ENCODE results near the gene SCFD2. TPM values are rescaled to one million over a fixed set of nuclear protein-coding genes. Genes with fewer than 3 reads are reported as not detected.
"Not testable (repeated sequence)": the region's sequence is repeated elsewhere in the genome, so short reads cannot be mapped to it uniquely, and the experiment has no call there.

The SCFD2 gene
- total and polyA plus RNA-seq, 12 donors, result 2.9 to 15.0 (median 9.7) TPM

GRCh38 chr4:52838729-52839586 lies 526.9 kb downstream of the SCFD2 start:
- TF ChIP-seq CTCF (IDR thresholded peaks at IDR 0.05), result no peak
- peaks cover 13 to 69% (median 49%) of the 10 kb centered on the region in 9 donors for H3K4me1 ChIP-seq
- 39 to 46% methylated on average over 10 of the region's 10 CpGs for WGBS, 2 donors
- intact Hi-C loops (cut with DNase I), result no loop called here
- peak in 5 of 8 donors; percentile 28 to 62 (median 48) for ATAC-seq
- H3K27ac ChIP-seq, result peak overlapping the region in 7 of 10 donors; percentile 6 to 76 (median 28)
- H3K27me3 ChIP-seq, result no peaks in the 10 kb centered on the region
- peak in 1 of 2 donors; percentile 21 for DNase-seq
- no peaks in the 10 kb centered on the region for H3K9me3 ChIP-seq
- H3K36me3 ChIP-seq, result no peaks in the 10 kb centered on the region
- no peak overlapping the region for H3K4me3 ChIP-seq

- H3K4me1 ChIP-seq, result peaks cover 13 to 63% (median 49%) of the 10 kb centered on the region in 9 donors
- peak in 7 of 8 donors; percentile 30 to 67 (median 58) for ATAC-seq
Measured at GRCh38 chr4:52837716-52838558, 527.9 kb downstream of the SCFD2 start.

GRCh38 chr4:52836678-52837077 lies 529.2 kb downstream of the SCFD2 start:
- WGBS, 2 donors, result 90 to 94% methylated on average over 7 of the region's 7 CpGs
- Histone ChIP-seq H3K27ac (no peak overlapping the region), H3K4me3 (no peak overlapping the region), H3K27me3 (no peaks in the 10 kb centered on the region), H3K4me1 (peaks cover 11 to 51% (median 37%) of the 10 kb centered on the region in 9 donors), H3K36me3 (no peaks in the 10 kb centered on the region), H3K9me3 (no peaks in the 10 kb centered on the region)
- intact Hi-C loops (cut with DNase I), result no loop called here
- ATAC-seq, result no peak
- no peak for TF ChIP-seq CTCF (IDR thresholded peaks at IDR 0.05)
- no peak for DNase-seq

More at GRCh38 chr4:52837716-52838558, 527.9 kb downstream of the SCFD2 start:
- H3K36me3 ChIP-seq, result no peaks in the 10 kb centered on the region
- DNase-seq, result peak in 1 of 2 donors; percentile 22
- H3K4me3 ChIP-seq, result no peak overlapping the region
- TF ChIP-seq CTCF (IDR thresholded peaks at IDR 0.05), result no peak
- 75 to 81% methylated on average over 7 of the region's 7 CpGs for WGBS, 2 donors
- H3K9me3 ChIP-seq, result no peaks in the 10 kb centered on the region
- intact Hi-C loops (cut with DNase I), result no loop called here
- H3K27me3 ChIP-seq, result no peaks in the 10 kb centered on the region
- peak overlapping the region in 5 of 10 donors; percentile 1 to 76 (median 28) for H3K27ac ChIP-seq

GRCh38 chr4:52836120-52836519 lies 529.7 kb downstream of the SCFD2 start:
- no peaks in the 10 kb centered on the region for H3K9me3 ChIP-seq
- peaks cover 6 to 45% (median 31%) of the 10 kb centered on the region in 9 donors for H3K4me1 ChIP-seq
- H3K4me3 ChIP-seq, result no peak overlapping the region
- no peaks in the 10 kb centered on the region for H3K27me3 ChIP-seq
- WGBS, 2 donors, result 85 to 89% methylated on average over 3 of the region's 3 CpGs
- DNase-seq (no peak), ATAC-seq (no peak)
- intact Hi-C loops (cut with DNase I), result no loop called here
- TF ChIP-seq CTCF (IDR thresholded peaks at IDR 0.05), result no peak
- no peaks in the 10 kb centered on the region for H3K36me3 ChIP-seq
- H3K27ac ChIP-seq, result no peak overlapping the region

- ATAC-seq; DNase-seq; H3K4me3 ChIP-seq; H3K27me3 ChIP-seq; H3K27ac ChIP-seq; intact Hi-C loops (cut with DNase I); H3K9me3 ChIP-seq; H3K36me3 ChIP-seq: not testable (repeated sequence)
- 92 to 96% methylated on average over 8 of the region's 8 CpGs for WGBS, 2 donors
- H3K4me1 ChIP-seq, result peaks cover 3 to 32% (median 18%) of the 10 kb centered on the region in 9 donors
Measured at GRCh38 chr4:52834641-52835456, 531.0 kb downstream of the SCFD2 start.

All from heart right ventricle (tissue), 16 donors.